ENCODE results near the gene NFIB.

- no peak for TF ChIP-seq CTCF (IDR thresholded peaks at IDR 0.05)
- TF ChIP-seq RXRA (IDR thresholded peaks at IDR 0.05; ENCODE audit: borderline replicate concordance, low read depth), result no peak
- TF ChIP-seq YY1 (IDR thresholded peaks at IDR 0.05; ENCODE audit: low read depth), result no peak
- no peak for TF ChIP-seq POLR2AphosphoS5 (IDR thresholded peaks at IDR 0.05; ENCODE audit: low read depth, low read length)
- no peak for TF ChIP-seq SMC3 (IDR thresholded peaks at IDR 0.05; ENCODE audit: low read depth, low read length)
- TF ChIP-seq, protein P1, sequence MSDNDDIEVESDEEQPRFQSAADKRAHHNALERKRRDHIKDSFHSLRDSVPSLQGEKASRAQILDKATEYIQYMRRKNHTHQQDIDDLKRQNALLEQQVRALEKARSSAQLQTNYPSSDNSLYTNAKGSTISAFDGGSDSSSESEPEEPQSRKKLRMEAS (IDR thresholded peaks at IDR 0.05; ENCODE audit: low read depth), result no peak
- no peak for TF ChIP-seq RAD21 (IDR thresholded peaks at IDR 0.05; ENCODE audit: low read length)
- no peak for TF ChIP-seq RCOR1 (IDR thresholded peaks at IDR 0.05; ENCODE audit: low read length)
- TF ChIP-seq, protein P2, sequence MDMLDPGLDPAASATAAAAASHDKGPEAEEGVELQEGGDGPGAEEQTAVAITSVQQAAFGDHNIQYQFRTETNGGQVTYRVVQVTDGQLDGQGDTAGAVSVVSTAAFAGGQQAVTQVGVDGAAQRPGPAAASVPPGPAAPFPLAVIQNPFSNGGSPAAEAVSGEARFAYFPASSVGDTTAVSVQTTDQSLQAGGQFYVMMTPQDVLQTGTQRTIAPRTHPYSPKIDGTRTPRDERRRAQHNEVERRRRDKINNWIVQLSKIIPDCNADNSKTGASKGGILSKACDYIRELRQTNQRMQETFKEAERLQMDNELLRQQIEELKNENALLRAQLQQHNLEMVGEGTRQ (IDR thresholded peaks at IDR 0.05; ENCODE audit: borderline replicate concordance, low read depth, low read length), result no peak
- no peak for TF ChIP-seq JUND (IDR thresholded peaks at IDR 0.05)
- TF ChIP-seq TCF12 (IDR thresholded peaks at IDR 0.05), result no peak
- TF ChIP-seq, protein P3, sequence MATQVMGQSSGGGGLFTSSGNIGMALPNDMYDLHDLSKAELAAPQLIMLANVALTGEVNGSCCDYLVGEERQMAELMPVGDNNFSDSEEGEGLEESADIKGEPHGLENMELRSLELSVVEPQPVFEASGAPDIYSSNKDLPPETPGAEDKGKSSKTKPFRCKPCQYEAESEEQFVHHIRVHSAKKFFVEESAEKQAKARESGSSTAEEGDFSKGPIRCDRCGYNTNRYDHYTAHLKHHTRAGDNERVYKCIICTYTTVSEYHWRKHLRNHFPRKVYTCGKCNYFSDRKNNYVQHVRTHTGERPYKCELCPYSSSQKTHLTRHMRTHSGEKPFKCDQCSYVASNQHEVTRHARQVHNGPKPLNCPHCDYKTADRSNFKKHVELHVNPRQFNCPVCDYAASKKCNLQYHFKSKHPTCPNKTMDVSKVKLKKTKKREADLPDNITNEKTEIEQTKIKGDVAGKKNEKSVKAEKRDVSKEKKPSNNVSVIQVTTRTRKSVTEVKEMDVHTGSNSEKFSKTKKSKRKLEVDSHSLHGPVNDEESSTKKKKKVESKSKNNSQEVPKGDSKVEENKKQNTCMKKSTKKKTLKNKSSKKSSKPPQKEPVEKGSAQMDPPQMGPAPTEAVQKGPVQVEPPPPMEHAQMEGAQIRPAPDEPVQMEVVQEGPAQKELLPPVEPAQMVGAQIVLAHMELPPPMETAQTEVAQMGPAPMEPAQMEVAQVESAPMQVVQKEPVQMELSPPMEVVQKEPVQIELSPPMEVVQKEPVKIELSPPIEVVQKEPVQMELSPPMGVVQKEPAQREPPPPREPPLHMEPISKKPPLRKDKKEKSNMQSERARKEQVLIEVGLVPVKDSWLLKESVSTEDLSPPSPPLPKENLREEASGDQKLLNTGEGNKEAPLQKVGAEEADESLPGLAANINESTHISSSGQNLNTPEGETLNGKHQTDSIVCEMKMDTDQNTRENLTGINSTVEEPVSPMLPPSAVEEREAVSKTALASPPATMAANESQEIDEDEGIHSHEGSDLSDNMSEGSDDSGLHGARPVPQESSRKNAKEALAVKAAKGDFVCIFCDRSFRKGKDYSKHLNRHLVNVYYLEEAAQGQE (IDR thresholded peaks at IDR 0.05; ENCODE audit: low read depth, low read length), result no peak
- TF ChIP-seq ELF1 (IDR thresholded peaks at IDR 0.05), result no peak
- no peak for TF ChIP-seq GABPA (IDR thresholded peaks at IDR 0.05; ENCODE audit: low read depth)
Observed at GRCh38 chr9:14094491-14094890, 219.4 kb downstream of the NFIB start.

All from SK-N-SH (cell line).